GM23248 (cell line): ENCODE data around the gene TGM3. TPM values are rescaled to one million over a fixed set of nuclear protein-coding genes. Genes with fewer than 3 reads are reported as not detected.

Experiments used
- DNase-seq: peaks from one replicate; pipeline ENCODE4 v3.0.0-alpha.2; 2015
- H2AFZ ChIP-seq: fragments of 200-600 bp; sonication (generic); 2 replicates; pipeline ENCODE4 v1.6.1; 2016; ENCODE audit warnings: antibody characterized with exemption
- H3F3A ChIP-seq: fragments of 200-600 bp; sonication (generic); 2 replicates; pipeline ENCODE4 v1.6.1; 2016; ENCODE audit warnings: mild to moderate bottlenecking, antibody characterized with exemption, mixed run types; ENCODE audit not compliant: insufficient read depth
- H3K27ac ChIP-seq: fragments of 200-600 bp; sonication (generic); 2 replicates; pipeline ENCODE4 v1.5.1; 2016; ENCODE audit warnings: mild to moderate bottlenecking
- H3K27me3 ChIP-seq: fragments of 200-600 bp; sonication (generic); replicated peaks from 2 replicates; pipeline ENCODE4 v1.6.1; 2016; ENCODE audit warnings: mild to moderate bottlenecking; ENCODE audit not compliant: insufficient read depth
- H3K36me3 ChIP-seq: fragments of 200-600 bp; sonication (generic); 2 replicates; pipeline ENCODE4 v1.6.1; 2016; ENCODE audit warnings: low read depth, mild to moderate bottlenecking
- H3K4me1 ChIP-seq: fragments of 200-600 bp; sonication (generic); 2 replicates; pipeline ENCODE4 v1.6.1; 2016; ENCODE audit warnings: mild to moderate bottlenecking; ENCODE audit not compliant: insufficient read depth
- H3K4me2 ChIP-seq: fragments of 200-600 bp; sonication (generic); one replicate; pipeline ENCODE4 v1.6.1; 2016; ENCODE audit warnings: mild to moderate bottlenecking; ENCODE audit not compliant: unreplicated experiment
- H3K4me3 ChIP-seq: fragments of 200-600 bp; sonication (generic); 2 replicates; pipeline ENCODE4 v1.5.1; 2016; ENCODE audit warnings: mild to moderate bottlenecking
- H3K79me2 ChIP-seq: fragments of 200-600 bp; sonication (generic); 2 replicates; pipeline ENCODE4 v1.6.1; 2016; ENCODE audit warnings: mild to moderate bottlenecking; ENCODE audit not compliant: insufficient read depth
- H3K9ac ChIP-seq: fragments of 200-600 bp; sonication (generic); 2 replicates; pipeline ENCODE4 v1.6.1; 2016; ENCODE audit warnings: mild to moderate bottlenecking
- H3K9me2 ChIP-seq: fragments of 200-600 bp; sonication (generic); 2 replicates; pipeline ENCODE4 v1.6.1; 2016; ENCODE audit warnings: mixed run types, mild to moderate bottlenecking, moderate library complexity; ENCODE audit not compliant: insufficient read depth
- H3K9me3 ChIP-seq: fragments of 200-600 bp; sonication (generic); one replicate; pipeline ENCODE4 v1.6.1; 2017; ENCODE audit warnings: low read depth
- H4K20me1 ChIP-seq: fragments of 200-600 bp; sonication (generic); 2 replicates; pipeline ENCODE4 v1.6.0; 2016; ENCODE audit not compliant: insufficient read depth
- EZH2 ChIP-seq: fragments of 200-600 bp; sonication (generic); IDR thresholded peaks from 2 replicates; pipeline ENCODE4 v1.6.1; 2018; ENCODE audit warnings: antibody characterized with exemption, mild to moderate bottlenecking; ENCODE audit not compliant: insufficient read depth, poor library complexity, severe bottlenecking
- EZH2phosphoT487 ChIP-seq: fragments of 200-600 bp; sonication (generic); IDR thresholded peaks from 2 replicates; pipeline ENCODE4 v1.6.1; 2018; ENCODE audit warnings: antibody characterized with exemption, moderate library complexity, mild to moderate bottlenecking, low read depth; ENCODE audit not compliant: insufficient read depth
- WGBS, 2 experiments: methylation state at CpG; one replicate each; pipeline ENCODE4 v1.1.6; 2015 to 2017; ENCODE audit warnings: low lambda C conversion rate in 2 of 2, low coverage in 1 of 2; ENCODE audit errors: missing lambda C conversion rate in 2 of 2; 5-methylcytosine and 5-hydroxymethylcytosine counted together
- in situ Hi-C: fragments of 300-500 bp; cut with MboI; formaldehyde crosslinking; loops from 2 replicates; pipeline ENCODE4 v1.15.0; 2020
- polyA plus RNA-seq: library from polyadenylated mRNA; unstranded; fragments of >200 nt; fragmentation: Nextera tagmentation; extraction: Ambion mirVana; gene quantifications from 2 replicates; pipeline ENCODE4 v1.2.1, GENCODE V29; 2016
- total RNA-seq: library from RNA; depleted of rRNA; stranded (reverse); fragments of >200 nt; shearing (Covaris generic); gene quantifications from 2 replicates; pipeline ENCODE4 v1.2.3, GENCODE V29; 2014

The TGM3 gene
- total and polyA plus RNA-seq, 2 experiments from 2014 or later, result 0.11 to 0.25 TPM

DNA sequence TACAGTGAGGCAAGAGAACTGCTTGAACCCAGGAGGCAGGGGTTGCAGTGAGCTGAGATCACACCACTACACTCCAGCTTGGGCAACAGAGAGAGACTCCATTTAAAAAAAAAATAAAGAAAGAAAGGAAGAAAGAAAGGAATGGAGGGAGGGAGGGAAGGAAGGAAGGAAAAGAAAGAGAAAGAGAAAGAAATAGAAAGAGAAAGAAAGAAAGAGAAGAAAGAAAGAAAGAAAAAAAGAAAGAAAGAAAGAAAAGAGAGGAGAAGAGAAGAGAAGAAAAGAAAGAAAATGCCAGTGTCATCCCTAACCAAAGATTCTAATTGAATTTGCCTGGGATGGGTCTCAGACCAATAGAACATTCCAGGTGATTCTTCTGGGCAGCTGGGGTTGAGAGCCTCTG, 4.2 kb downstream of the TGM3 start:
- DNase-seq, result no peak
- Histone ChIP-seq H3K4me3 (no peak overlapping the region), H3K9ac (no peak overlapping the region), H3K79me2 (no peaks in the 10 kb centered on the region), H4K20me1 (no peaks in the 10 kb centered on the region), H3K36me3 (no peaks in the 10 kb centered on the region), H3K4me1 (peaks cover 17% of the 10 kb centered on the region), H3K4me2 (no peak overlapping the region), H3K27ac (no peak overlapping the region), H3K27me3 (no peaks in the 10 kb centered on the region), H3K9me2 (no peaks in the 10 kb centered on the region), H2AFZ (no peak overlapping the region), H3F3A (no peaks in the 10 kb centered on the region), H3K9me3 (no peaks in the 10 kb centered on the region)
- in situ Hi-C loops, result no loop called here
- TF ChIP-seq EZH2, result no peak
- TF ChIP-seq EZH2phosphoT487, result no peak

DNA sequence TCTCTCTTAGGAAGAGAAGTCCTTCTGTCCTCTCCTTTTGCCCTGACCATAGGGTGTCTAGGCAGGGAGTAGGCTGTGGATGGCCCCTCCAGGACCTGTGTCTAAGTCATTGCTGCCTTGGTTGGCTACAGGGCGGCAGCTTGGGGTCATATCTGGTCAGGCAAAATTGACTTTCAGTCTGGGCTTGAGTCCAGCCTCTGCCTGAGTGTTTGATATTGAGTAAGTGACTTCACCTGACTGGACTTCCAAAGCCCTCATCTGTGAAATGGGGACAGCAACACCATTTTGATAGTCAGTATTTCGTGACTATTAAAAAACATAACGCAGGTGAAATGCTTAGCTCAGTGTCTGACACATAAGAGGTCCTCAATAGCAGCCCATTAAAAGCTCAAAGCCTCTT, 4.6 kb downstream of the TGM3 start:
- Histone ChIP-seq H3K36me3 (no peaks in the 10 kb centered on the region), H3K27me3 (no peaks in the 10 kb centered on the region), H4K20me1 (no peaks in the 10 kb centered on the region), H3K9me3 (no peaks in the 10 kb centered on the region), H3K79me2 (no peaks in the 10 kb centered on the region), H3K27ac (no peak overlapping the region), H3K9me2 (no peaks in the 10 kb centered on the region), H2AFZ (no peak overlapping the region), H3K4me2 (no peak overlapping the region), H3K4me1 (peaks cover 17% of the 10 kb centered on the region), H3K4me3 (no peak overlapping the region), H3F3A (no peaks in the 10 kb centered on the region), H3K9ac (no peak overlapping the region)
- TF ChIP-seq EZH2phosphoT487, result no peak
- WGBS, 2 experiments, result 88 to 89% methylated on average over 3 of the region's 3 CpGs
- in situ Hi-C loops, result no loop called here
- DNase-seq, result no peak

DNA sequence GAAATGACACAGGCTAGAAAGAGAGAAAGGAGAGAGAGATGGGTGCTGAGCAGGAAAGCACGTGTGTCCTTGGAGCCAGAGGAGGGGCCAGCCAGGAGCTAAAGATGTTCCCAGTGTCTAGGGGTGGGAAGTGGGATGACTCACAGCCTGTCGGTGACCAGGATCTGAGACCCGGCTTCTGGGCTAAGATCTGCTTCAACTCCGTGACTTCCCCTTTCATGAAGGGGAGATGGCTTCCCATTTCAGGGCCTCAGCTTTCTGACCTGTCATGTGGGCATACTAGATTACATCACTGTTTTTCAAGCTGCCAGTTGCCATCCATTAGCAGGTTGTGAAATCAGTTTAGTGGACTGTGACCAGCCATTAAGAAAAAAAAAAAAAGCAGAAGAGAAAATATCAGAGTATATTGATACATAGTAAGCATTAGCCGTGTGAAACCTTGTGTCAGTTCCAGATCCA, 5.4 kb downstream of the TGM3 start:
- no peaks in the 10 kb centered on the region for H3K9me2 ChIP-seq
- in situ Hi-C loops, result no loop called here

DNA sequence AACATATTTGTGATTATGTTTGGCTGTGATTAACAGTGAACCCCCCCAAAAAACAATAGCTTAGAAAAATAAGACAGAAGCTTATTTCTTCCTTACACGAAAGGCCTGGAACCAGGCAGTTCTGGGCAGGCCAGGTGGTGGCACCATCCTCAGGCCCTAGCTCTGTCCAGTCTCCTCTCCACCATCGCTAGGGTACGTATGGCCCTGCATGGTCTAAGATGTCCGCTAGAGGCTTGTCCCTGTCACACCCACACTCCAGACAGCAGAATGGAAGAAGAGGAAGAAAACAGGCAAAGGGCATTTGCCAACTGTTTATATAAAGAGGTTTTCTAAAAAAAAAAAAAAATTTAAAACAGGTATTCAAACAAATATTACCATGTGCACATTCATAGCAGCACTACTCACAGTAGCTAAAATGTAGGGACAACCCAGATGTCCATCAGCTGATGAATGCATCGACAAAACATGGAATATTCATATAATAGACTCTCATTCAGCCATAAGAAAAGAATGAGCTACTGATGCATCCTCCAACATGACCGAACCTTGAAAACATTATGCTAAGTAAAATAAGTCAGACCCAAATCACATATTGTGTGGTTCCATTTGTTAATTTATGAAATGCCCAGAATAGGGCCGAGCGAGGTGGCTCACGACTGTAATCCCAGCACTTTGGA, 6.7 kb downstream of the TGM3 start:
- H2AFZ ChIP-seq, result no peak overlapping the region
- H3K27ac ChIP-seq, result no peak overlapping the region
- H3K4me2 ChIP-seq, result no peak overlapping the region
- in situ Hi-C loops, result no loop called here
- 57 to 62% methylated on average over 9 of the region's 9 CpGs for WGBS, 2 experiments
- H3K36me3 ChIP-seq, result no peaks in the 10 kb centered on the region
- TF ChIP-seq EZH2, result no peak
- no peak for TF ChIP-seq EZH2phosphoT487
- no peak overlapping the region for H3K9ac ChIP-seq
- H4K20me1 ChIP-seq, result no peaks in the 10 kb centered on the region
- H3K79me2 ChIP-seq, result no peaks in the 10 kb centered on the region
- H3K27me3 ChIP-seq, result no peaks in the 10 kb centered on the region
- peaks cover 11% of the 10 kb centered on the region for H3K4me1 ChIP-seq
- H3K4me3 ChIP-seq, result no peak overlapping the region
- H3K9me3 ChIP-seq, result no peaks in the 10 kb centered on the region
- DNase-seq, result no peak
- H3F3A ChIP-seq, result no peaks in the 10 kb centered on the region
- no peaks in the 10 kb centered on the region for H3K9me2 ChIP-seq

More for the DNA sequence above, 5.4 kb downstream of the TGM3 start:
- TF ChIP-seq EZH2phosphoT487 (no peak), EZH2 (no peak)
- Histone ChIP-seq H3K27me3 (no peaks in the 10 kb centered on the region), H3K9ac (no peak overlapping the region), H3K27ac (no peak overlapping the region), H4K20me1 (no peaks in the 10 kb centered on the region), H3K4me3 (no peak overlapping the region), H3K79me2 (no peaks in the 10 kb centered on the region), H3K4me2 (no peak overlapping the region), H3K36me3 (no peaks in the 10 kb centered on the region), H3K9me3 (no peaks in the 10 kb centered on the region), H3K4me1 (peaks cover 17% of the 10 kb centered on the region), H3F3A (no peaks in the 10 kb centered on the region), H2AFZ (no peak overlapping the region)
- WGBS, 2 experiments, result 23 to 32% methylated on average over 5 of the region's 5 CpGs
- peak; percentile 76 for DNase-seq

DNA sequence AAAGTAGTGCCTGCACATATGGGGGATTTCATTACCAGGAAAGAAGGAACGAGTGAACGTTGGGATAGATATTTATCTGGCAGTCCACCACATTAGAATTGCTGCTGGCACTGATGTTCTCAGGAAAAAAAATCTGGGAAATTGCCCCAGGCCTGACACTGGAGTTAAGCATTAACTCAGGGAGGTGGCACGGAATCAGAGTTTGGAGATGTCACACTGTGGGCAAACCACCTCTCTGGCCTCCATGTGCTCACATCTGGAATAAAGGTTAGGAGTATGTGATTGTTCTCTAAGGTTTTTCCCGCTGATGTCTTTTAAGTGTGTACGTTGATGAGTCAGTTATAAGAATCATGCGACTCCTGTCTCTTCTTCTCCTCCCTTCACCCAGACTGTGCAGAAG, 7.9 kb downstream of the TGM3 start:
- DNase-seq, result no peak
- WGBS, 2 experiments, result 58 to 62% methylated on average over 6 of the region's 6 CpGs
- H3K27ac ChIP-seq, result no peak overlapping the region
- H4K20me1 ChIP-seq, result no peaks in the 10 kb centered on the region
- no peak overlapping the region for H2AFZ ChIP-seq
- H3K9me2 ChIP-seq, result no peaks in the 10 kb centered on the region
- H3F3A ChIP-seq, result no peaks in the 10 kb centered on the region
- H3K27me3 ChIP-seq, result no peaks in the 10 kb centered on the region
- H3K79me2 ChIP-seq, result no peaks in the 10 kb centered on the region
- no peak overlapping the region for H3K4me3 ChIP-seq
- H3K36me3 ChIP-seq, result no peaks in the 10 kb centered on the region
- H3K4me2 ChIP-seq, result no peak overlapping the region
- no peak for TF ChIP-seq EZH2
- TF ChIP-seq EZH2phosphoT487, result no peak
- peaks cover 10% of the 10 kb centered on the region for H3K4me1 ChIP-seq
- in situ Hi-C loops, result no loop called here
- no peaks in the 10 kb centered on the region for H3K9me3 ChIP-seq
- no peak overlapping the region for H3K9ac ChIP-seq
